ENCODE results near the gene PLEKHH1.
"Not testable (repeated sequence)": the region's sequence is repeated elsewhere in the genome, so short reads cannot be mapped to it uniquely, and the experiment has no call there.

Gene PLEKHH1

GRCh38 chr14:67618617-67619063 is 85.5 kb downstream of the PLEKHH1 start:
- no peak for TF ChIP-seq JUND (IDR thresholded peaks at IDR 0.05; ENCODE audit: low read depth)
- DNase-seq (ENCODE audit: low read depth in 1 of 2, low spot score in 1 of 2): peak; percentile 34 to 82
- in situ Hi-C loops (cut with HindIII; ENCODE audit: low pct_unique_long_range_greater_than_20kb, low sequenced_read_pairs): no loop called here

DNA sequence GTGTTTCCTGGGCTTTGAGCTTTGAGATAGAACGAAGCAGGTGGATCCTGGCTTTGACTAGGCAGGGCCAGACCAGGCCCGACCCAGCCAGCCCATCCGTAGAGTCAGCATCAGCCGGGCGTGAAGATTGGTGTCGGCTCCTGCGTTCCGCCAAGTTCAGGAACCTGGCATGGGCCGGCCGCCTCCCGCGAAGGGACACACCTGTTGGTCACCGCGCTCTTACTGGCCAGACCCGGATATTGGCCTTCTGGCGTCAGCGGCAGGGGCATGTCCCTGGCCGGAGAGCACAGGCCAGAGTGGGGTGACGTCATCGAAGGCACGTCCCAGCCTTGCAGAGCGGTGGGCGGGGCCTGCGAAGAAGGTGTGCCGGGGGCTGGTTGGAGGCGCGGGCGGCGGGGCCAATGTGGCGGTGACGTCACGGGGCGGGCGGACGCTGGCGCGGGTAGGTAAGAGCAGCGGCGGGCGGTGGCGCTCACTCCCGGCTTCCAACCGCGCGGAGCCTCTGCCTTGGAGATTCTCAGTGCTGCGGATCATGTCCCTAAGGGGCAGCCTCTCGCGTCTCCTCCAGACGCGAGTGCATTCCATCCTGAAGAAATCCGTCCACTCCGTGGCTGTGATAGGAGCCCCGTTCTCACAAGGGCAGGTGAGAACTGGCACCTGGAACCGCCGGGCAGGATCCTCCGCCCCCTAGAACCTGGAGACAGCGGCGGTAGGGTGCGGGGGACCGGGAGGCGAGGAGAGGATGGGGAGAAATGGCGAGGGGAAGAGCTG is 86.5 kb downstream of the PLEKHH1 start, which contains the start of gene ARG2:
ARG2 (plus strand) TSS at position 475 of the 771 bp plus-strand sequence; CDS start at position 533, 58 bp downstream.
- in situ Hi-C loops (cut with HindIII; ENCODE audit: low pct_unique_long_range_greater_than_20kb, low sequenced_read_pairs): no loop called here

DNA sequence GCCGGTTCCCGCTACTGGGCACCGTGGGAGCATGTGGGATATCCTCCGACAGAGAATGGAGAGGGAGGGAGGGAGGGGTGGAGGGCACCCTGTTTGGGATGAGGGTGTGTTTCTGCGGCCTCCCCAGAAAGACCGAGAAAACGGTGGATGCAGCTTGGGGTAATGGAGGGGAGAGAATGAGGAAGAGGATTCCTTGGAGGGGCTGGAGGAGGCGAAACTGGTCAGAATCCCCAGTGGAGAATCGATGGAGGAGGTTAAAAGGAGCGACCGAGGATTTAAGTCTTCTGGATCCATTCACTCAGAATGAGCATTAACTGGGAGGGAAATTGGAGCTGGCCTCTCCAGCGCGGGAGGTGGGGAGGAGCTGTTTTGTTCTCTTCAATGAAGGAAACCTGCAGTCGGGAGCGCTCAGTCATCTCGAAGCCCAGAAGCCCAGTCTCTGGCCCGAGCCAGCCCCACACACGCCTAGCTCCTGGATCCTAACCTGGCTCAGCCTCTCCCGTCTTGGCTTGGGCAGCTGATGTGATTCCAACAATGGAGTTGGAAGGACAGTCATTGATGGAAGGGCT is 87.2 kb downstream of the PLEKHH1 start:
- DNase-seq (ENCODE audit: low read depth in 1 of 2, low spot score in 1 of 2): peak; percentile 38 to 59
- in situ Hi-C loops (cut with HindIII; ENCODE audit: low pct_unique_long_range_greater_than_20kb, low sequenced_read_pairs): no loop called here

More for the DNA sequence above, 86.5 kb downstream of the PLEKHH1 start, which contains the start of gene ARG2:
- peak; percentile 97 to 100 for DNase-seq (ENCODE audit: low read depth in 1 of 2, low spot score in 1 of 2)
- TF ChIP-seq JUND (IDR thresholded peaks at IDR 0.05; ENCODE audit: low read depth): no peak

GRCh38 chr14:67622675-67623074 is 89.6 kb downstream of the PLEKHH1 start:
- no peak for TF ChIP-seq JUND (IDR thresholded peaks at IDR 0.05; ENCODE audit: low read depth)
- no peak for DNase-seq (ENCODE audit: low read depth in 1 of 2, low spot score in 1 of 2)
- in situ Hi-C loops (cut with HindIII; ENCODE audit: low pct_unique_long_range_greater_than_20kb, low sequenced_read_pairs): no loop called here

More for the DNA sequence above, 87.2 kb downstream of the PLEKHH1 start:
- no peak for TF ChIP-seq JUND (IDR thresholded peaks at IDR 0.05; ENCODE audit: low read depth)

- in situ Hi-C loops (cut with HindIII; ENCODE audit: low pct_unique_long_range_greater_than_20kb, low sequenced_read_pairs): no loop called here
Measured at GRCh38 chr14:67623114-67623513, 90.0 kb downstream of the PLEKHH1 start.

GRCh38 chr14:67626131-67626530 is 93.0 kb downstream of the PLEKHH1 start:
- in situ Hi-C loops (cut with HindIII; ENCODE audit: low pct_unique_long_range_greater_than_20kb, low sequenced_read_pairs); DNase-seq (ENCODE audit: low read depth in 1 of 2, low spot score in 1 of 2): not testable (repeated sequence)

More at GRCh38 chr14:67623114-67623513, 90.0 kb downstream of the PLEKHH1 start:
- no peak for DNase-seq (ENCODE audit: low read depth in 1 of 2, low spot score in 1 of 2)
- no peak for TF ChIP-seq JUND (IDR thresholded peaks at IDR 0.05; ENCODE audit: low read depth)

GRCh38 chr14:67627519-67627918 is 94.4 kb downstream of the PLEKHH1 start:
- in situ Hi-C loops (cut with HindIII; ENCODE audit: low pct_unique_long_range_greater_than_20kb, low sequenced_read_pairs): no loop called here
- DNase-seq (ENCODE audit: low read depth in 1 of 2, low spot score in 1 of 2): no peak
- no peak for TF ChIP-seq JUND (IDR thresholded peaks at IDR 0.05; ENCODE audit: low read depth)

DNA sequence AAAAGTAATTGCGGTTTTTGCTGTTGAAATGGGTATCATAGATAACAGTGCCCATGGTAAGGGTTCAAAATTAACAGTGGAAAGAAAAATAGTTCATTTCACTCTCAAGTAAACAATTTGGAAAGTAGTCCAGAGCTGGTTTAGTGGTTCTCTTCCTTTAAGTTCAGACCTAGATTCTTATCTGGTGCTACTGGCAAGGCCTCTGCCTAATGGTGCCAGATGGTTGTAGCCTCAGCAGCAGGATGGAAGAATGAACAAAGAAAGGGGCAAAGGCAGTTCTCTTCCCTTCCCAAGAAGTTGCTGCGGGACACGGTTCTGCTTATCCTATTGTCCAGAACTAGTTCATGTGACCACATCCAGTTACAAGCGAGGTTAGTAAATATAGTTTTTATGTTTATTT is 97.1 kb downstream of the PLEKHH1 start:
- peak in 1 of 2 experiments; percentile 59 for DNase-seq (ENCODE audit: low read depth in 1 of 2, low spot score in 1 of 2)
- in situ Hi-C loops (cut with HindIII; ENCODE audit: low pct_unique_long_range_greater_than_20kb, low sequenced_read_pairs): no loop called here
- no peak for TF ChIP-seq JUND (IDR thresholded peaks at IDR 0.05; ENCODE audit: low read depth)

DNA sequence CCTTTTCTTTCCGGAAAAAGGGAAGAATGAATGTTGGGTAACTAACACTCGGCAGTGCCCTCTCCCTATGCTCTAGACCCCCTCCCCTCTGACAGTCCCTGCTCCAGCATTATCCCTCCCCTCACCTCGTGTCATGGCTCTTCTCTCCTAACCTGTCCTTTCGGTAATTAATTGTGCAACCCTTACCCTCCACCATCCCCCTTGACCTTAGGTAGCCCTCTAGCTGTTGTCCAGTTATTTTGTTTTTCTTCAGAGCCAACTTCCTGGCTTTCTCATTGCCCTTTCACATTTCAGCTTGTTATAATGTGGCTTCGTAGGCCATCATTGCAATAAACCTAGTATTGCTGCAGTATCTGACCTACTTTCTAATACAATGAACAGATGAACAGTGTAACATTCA is 97.8 kb downstream of the PLEKHH1 start:
- in situ Hi-C loops (cut with HindIII; ENCODE audit: low pct_unique_long_range_greater_than_20kb, low sequenced_read_pairs): no loop called here
- TF ChIP-seq JUND (IDR thresholded peaks at IDR 0.05; ENCODE audit: low read depth): no peak
- DNase-seq (ENCODE audit: low read depth in 1 of 2, low spot score in 1 of 2): no peak

- DNase-seq (ENCODE audit: low read depth in 1 of 2, low spot score in 1 of 2): no peak
- TF ChIP-seq JUND (IDR thresholded peaks at IDR 0.05; ENCODE audit: low read depth): no peak
- in situ Hi-C loops (cut with HindIII; ENCODE audit: low pct_unique_long_range_greater_than_20kb, low sequenced_read_pairs): no loop called here
Measured at GRCh38 chr14:67633451-67634147, 100.5 kb downstream of the PLEKHH1 start.

DNA sequence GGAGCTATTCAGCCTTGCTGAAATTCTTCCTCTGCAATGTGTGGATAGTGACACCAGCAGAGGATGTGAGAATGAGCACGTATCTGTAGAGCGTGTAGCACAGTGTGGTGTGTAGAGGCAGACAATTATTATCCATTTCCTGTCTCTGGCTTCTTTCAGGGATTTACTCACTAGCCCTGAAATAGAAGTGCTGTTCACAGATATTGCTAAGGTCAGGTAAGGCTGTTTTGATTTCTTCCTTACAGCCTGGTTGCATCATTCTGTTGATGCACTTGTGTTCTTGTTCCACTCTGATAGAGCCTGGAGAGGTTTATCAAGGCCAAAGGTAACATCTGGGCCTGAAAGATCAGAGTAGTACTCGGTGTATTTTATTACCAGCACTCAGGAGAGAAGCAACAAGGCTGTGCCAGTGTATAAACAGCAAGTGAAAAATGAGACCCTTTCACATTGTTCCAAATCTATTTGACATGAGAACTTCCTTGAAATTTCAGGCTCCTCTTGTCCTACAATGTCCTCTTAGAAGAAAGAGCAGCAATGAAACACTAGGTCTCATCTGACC is 103.3 kb downstream of the PLEKHH1 start:
- TF ChIP-seq JUND (IDR thresholded peaks at IDR 0.05; ENCODE audit: low read depth): no peak
- no peak for DNase-seq (ENCODE audit: low read depth in 1 of 2, low spot score in 1 of 2)
- in situ Hi-C loops (cut with HindIII; ENCODE audit: low pct_unique_long_range_greater_than_20kb, low sequenced_read_pairs): no loop called here

DNA sequence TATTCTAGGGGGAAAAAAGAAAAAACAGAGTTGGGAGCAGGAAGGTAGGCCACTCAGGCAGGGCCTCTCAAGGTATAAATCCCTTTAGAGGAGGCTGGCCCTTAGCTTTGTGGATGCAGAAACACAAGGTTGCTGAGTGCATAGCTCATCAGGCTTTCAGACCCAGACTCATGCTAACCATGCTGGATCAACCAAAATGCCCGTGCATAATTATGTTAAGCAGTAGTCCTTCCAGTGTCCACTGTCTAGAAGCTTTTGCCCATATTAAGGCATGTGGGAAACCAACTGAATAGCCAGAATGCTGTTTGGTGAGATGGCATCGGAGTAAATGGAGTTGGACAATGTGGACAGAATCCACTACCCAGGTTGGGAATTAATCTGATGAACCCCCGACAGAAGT is 105.6 kb downstream of the PLEKHH1 start:
- DNase-seq (ENCODE audit: low read depth in 1 of 2, low spot score in 1 of 2): no peak
- in situ Hi-C loops (cut with HindIII; ENCODE audit: low pct_unique_long_range_greater_than_20kb, low sequenced_read_pairs): no loop called here
- TF ChIP-seq JUND (IDR thresholded peaks at IDR 0.05; ENCODE audit: low read depth): no peak
